NCI-H187 treated with DMSO at 0.1 percent for 48 hours (cell line): Measurements from ENCODE around the gene MAGI2.

ENCODE experiments used
- DNase-seq: peaks from one replicate; lab custom pipeline; 2025; lab: John Stamatoyannopoulos, UW

MAGI2 gene

GRCh38 chr7:78413568-78413967 lies 1039.9 kb downstream of the MAGI2 start:
- no peak for DNase-seq

- no peak for DNase-seq
Observed at GRCh38 chr7:78412216-78412858, 1041.1 kb downstream of the MAGI2 start.

GRCh38 chr7:78407031-78407430 lies 1046.4 kb downstream of the MAGI2 start:
- no peak for DNase-seq

- DNase-seq: no peak
Observed at GRCh38 chr7:78406531-78406930, 1046.9 kb downstream of the MAGI2 start.

DNA sequence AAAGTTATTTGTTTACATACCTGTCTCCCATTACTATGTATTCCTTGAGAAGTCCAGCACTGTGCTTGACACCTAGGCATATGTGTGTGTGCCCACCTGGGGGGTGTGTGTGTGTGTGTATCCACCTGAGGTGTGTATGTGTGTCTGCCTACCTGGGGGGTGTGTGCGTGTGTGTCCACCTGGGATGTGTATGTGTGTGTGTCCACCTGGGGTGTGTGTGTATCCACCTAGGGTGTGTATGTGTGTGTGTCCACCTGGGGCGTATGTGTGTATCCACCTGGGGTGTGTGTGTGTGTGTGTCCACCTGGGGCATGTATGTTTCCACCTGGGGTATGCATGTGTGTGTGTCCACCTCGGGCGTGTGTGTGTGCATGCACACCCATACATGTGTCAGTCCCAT lies 1051.4 kb downstream of the MAGI2 start:
- no peak for DNase-seq

GRCh38 chr7:78400038-78400437 lies 1053.4 kb downstream of the MAGI2 start:
- DNase-seq: no peak

DNA sequence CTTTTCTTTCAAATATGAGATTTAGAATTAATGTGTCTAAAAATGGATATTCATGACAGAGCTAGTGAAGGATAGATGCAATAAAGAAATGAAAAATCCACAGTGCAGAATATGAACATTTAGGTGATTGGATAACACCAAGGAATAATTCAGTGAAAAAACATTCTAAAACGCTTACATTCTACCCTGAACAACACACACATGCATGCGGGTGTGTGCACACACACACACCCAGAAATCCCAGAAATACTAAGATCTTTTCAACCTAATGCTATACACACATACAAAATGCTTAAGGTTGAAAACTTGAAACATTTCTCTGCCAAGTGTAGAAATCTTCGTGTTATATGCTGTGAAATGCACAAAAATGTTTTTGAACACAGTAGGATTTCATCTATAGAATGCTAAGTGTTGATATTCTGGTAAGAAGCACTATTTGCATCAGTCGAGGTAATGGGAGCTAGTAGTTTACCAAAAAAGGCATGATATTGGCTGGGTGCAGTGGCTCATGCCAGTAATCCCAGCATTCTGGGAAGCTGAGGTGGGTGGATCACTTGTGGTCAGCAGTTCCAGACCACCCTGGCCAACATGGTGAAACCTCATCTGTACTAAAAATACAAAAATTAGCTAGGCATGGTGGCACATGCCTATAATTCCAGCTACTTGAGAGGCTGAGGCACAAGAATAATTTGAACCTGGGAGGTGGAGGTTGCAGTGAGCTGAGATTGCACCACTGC lies 1054.3 kb downstream of the MAGI2 start:
- no peak for DNase-seq

DNA sequence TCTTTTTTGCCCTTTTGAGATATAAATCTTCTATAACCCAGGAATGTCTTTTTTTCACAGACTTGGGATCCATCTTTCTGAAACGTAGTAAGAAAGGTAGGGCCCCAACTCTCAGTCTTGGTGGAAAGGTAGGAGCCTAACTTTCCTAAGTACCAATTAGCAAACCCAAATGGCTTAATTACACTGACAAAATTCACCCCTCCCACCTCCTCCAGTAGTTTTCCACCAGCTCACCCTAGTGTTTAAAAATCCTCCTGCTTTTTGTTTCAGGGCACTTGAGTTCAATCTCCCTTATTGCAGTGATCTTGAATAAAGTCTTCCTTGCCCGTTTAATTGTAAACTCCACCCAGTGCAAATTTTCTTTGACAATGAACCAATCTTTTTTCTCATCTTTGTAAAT lies 1054.9 kb downstream of the MAGI2 start:
- DNase-seq: no peak

- no peak for DNase-seq
Observed at GRCh38 chr7:78398081-78398480, 1055.4 kb downstream of the MAGI2 start.

DNA sequence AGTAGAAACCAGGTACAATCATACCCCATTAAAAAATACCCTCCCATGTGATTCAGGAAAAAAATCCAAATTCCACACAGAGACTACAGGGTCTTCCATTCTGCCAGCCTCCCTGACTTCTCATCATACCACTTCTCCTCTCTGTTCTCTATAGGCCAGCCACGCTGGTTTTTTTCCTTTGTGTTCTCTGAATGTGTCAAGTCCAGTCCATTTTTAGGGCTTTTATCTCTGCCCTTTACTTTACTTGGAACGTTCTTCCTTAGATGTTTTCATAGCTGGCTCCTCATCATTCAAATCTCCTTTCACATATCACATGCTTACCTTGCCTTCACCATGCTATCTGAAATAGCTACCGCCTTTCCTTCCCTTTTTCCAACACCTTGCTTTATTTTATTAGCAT lies 1057.3 kb downstream of the MAGI2 start:
- no peak for DNase-seq

- DNase-seq: no peak
Observed at GRCh38 chr7:78395298-78396036, 1058.0 kb downstream of the MAGI2 start.

- DNase-seq: no peak
Observed at GRCh38 chr7:78389022-78389421, 1064.4 kb downstream of the MAGI2 start.

DNA sequence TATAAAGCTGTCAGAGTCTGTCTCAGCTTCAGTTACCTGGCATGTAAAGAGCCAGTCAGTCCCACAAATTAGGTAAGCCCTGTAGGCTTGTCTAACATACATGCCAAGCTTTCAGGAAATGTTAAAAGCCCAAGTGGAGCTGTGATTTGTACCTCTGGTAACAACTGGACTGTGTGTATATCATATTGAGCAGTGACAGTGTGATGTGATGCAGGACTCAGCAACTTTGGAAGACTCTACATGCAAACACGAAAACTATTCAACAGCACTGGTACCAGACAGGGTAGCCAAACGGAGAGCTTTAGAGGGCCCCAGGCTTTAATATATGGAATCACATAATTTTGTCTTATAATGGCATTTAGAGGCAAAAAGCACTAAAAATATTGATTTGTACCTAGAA lies 1066.9 kb downstream of the MAGI2 start:
- DNase-seq: no peak

GRCh38 chr7:78383096-78383880 lies 1070.2 kb downstream of the MAGI2 start:
- no peak for DNase-seq

DNA sequence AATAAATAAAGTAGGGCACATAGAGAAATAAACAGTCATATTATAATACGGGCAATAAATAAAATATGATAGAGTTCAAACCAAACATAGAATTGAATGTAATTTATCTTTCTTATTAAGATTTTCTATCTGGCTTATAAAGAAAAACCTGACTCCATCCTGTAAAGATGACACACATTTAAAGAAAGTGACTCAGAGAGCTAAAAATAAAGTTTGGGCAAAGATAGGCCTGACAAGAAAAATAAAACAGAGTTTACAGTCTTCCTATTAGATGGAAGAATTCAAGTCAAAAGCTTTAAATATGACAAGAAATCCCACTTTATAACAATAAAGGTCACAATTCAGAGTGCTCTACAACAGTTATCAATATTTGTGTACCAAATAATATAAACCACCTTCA lies 1074.3 kb downstream of the MAGI2 start:
- no peak for DNase-seq

- DNase-seq: no peak
Observed at GRCh38 chr7:78377532-78377931, 1075.9 kb downstream of the MAGI2 start.

GRCh38 chr7:78370936-78371335 lies 1082.5 kb downstream of the MAGI2 start:
- no peak for DNase-seq

DNA sequence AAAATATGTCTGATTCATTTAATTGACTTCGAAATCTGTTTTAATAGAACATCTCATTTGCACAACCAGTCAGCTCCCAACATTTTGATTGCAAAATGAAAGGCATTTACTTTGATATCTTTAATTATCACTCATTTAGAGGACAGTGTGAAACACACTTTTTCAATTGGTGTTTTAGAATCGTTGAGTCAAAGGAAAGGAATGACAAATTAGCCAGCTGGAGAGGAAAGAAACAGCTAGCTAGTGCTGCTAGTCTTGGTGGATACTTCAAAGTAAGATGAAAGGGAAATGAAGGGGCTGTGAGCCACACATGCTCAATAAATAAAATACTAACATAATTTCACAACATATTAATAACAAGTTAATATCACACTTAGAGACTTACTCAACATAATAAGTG lies 1084.7 kb downstream of the MAGI2 start:
- no peak for DNase-seq

DNA sequence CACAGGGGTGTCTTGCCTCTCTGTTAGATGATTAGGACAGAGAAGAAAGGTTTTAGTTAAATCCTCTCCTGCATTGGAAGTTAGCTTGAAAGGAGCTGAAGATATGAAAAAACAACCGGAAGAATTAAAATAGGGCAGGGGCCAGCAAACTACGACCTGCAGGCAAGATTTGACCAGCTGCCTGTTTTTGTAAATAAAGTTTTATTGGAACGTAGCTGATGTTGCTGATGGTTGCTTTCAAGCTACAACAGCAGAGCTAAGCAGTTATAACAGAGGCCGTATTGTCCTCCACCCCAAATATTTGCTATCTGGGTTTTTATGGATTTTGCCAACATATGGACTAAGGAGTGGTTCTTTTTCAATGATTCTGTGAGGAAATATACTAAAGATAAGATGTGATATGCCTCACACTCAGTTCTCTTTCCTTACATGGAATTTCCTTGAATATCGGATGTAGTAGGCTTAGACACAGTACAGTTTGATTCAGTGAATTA lies 1086.1 kb downstream of the MAGI2 start:
- no peak for DNase-seq

GRCh38 chr7:78363866-78364265 lies 1089.6 kb downstream of the MAGI2 start:
- DNase-seq: no peak

- no peak for DNase-seq
Observed at GRCh38 chr7:78359836-78360235, 1093.6 kb downstream of the MAGI2 start.

GRCh38 chr7:78357709-78358108 lies 1095.8 kb downstream of the MAGI2 start:
- no peak for DNase-seq
